GM18511 (cell line): Measurements from ENCODE around the gene TBXT.
"Not testable (repeated sequence)": the region's sequence is repeated elsewhere in the genome, so short reads cannot be mapped to it uniquely, and the experiment has no call there.

ENCODE experiments used
- ATAC-seq: cut with Tn5 transposase; IDR thresholded peaks from one replicate; pipeline ENCODE4 v1.9.1; 2021; ENCODE audit warnings: mild to moderate bottlenecking, moderate library complexity; ENCODE audit not compliant: unreplicated experiment

TBXT gene

GRCh38 chr6:166172546-166172945 is 4.9 kb upstream of the TBXT start:
- ATAC-seq = no peak

GRCh38 chr6:166169549-166170421 is 2.1 kb upstream of the TBXT start:
- no peak for ATAC-seq

- peak; percentile 4 for ATAC-seq
Observed at GRCh38 chr6:166168616-166169548, 1.2 kb upstream of the TBXT start.

GRCh38 chr6:166167258-166167731 is 356 bp downstream of the TBXT start:
- ATAC-seq = peak; percentile 1

GRCh38 chr6:166166314-166167257 is 1.1 kb downstream of the TBXT start:
- ATAC-seq = no peak

DNA sequence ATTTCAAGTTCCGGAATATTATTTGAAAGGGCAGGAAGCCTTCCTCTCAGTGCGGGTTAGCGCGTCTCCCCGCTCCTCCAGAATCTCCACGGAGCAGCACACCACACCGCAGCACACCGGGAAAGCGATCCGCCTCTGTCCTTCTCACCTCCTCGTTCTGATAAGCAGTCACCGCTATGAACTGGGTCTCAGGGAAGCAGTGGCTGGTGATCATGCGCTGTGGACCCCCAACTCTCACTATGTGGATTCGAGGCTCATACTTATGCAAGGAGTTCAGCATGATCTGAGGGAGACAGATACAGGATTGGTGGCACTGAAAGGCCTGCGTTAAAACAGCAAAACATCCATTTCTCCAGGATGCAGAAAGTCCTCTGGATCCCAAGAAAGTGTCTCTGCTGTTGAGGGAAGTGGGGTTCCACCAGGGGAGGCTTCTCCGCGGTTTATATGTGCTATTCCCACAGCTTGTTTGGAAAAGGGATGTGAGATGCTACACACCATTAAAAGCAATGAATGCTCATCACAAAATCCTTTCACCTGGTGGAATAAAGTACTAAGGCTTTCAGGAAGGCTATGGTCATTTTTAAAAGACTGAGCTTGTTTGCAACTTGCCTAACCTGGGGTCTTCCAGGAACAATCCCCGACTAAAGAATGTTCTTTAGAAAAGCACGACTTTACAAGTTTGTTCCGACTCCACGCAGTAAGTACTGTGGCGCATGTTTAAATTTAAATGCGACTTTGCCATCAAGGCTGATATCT is 1.9 kb downstream of the TBXT start:
- no peak for ATAC-seq

GRCh38 chr6:166162599-166163342 is 4.9 kb downstream of the TBXT start:
- peak; percentile 83 for ATAC-seq

GRCh38 chr6:166157930-166158617 is 9.6 kb downstream of the TBXT start:
- ATAC-seq = no peak

DNA sequence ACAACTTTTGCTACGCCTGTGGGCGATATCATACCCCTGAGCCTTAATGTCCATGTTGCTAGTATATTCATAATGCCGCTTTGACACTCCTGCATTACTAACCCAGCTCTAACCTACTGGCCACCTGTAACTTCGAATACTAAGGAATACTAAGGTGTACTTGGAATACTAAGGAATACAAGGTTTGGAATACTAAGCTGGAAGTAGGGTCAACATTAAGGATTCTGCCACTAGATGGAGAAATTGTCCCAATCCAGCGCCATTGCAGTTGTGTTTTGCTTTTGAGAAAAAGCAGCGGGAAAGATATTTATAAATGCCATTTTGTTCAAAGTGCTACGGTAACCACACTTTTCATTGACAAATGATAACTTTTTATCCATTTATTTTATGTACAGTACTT is 10.7 kb downstream of the TBXT start:
- no peak for ATAC-seq

GRCh38 chr6:166153966-166154365 is 13.7 kb downstream of the TBXT start:
- ATAC-seq = no peak

DNA sequence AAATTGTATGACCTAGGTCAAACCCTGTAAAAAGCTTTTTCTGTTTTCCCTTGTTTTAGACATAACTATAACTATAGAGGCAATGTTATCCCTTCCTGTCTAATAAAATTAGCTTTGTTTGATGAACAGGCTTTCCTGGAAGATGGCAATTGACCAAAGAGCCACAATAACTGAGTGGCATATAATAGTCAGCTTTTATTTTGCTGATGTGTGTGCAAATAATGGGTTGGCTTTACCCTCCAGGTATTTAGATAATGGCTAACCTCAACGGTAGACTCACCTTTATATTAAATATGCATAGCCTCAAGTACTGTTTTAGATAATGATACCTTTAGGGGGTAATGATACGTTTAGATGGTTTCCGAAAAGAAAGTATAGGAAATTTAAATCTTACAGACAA is 15.0 kb downstream of the TBXT start:
- ATAC-seq = no peak

DNA sequence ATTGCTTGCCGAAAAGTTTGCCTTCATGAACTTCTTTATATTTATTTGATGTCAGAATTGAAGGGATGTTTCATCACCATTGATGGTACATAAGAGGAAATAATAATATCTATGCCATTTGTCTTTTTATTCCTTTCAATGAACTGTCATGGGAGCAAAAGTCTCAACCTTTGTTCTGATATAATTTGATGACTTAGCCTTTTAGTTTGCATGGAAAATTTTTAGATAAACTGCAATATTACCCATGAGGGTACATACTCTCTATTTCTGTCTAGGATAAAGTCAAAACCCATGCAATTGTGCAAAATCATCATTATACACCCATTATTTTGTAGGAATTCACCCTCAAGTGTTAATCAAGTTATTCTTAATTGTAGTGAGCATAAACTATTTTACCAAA is 15.9 kb downstream of the TBXT start:
- ATAC-seq = no peak

DNA sequence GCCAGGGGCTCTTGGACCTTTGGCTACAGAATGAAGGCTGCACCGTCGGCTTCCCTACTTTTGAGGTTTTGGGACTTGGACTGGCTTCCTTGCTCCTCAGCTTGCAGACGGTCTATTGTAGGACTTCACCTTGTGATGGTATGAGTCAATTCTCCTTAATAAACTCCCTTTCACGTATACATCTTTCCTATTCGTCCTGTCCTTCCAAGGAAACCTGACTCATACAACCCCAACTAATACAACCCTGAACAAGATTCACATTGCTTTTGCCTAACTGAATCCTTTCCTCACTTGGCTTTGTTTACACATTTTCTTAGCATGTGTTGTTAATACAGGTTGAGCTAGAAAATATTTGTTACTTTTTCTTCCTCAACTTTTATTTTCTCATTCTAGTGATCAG is 21.9 kb downstream of the TBXT start:
- no peak for ATAC-seq

GRCh38 chr6:166143011-166143410 is 24.6 kb downstream of the TBXT start:
- ATAC-seq = no peak

DNA sequence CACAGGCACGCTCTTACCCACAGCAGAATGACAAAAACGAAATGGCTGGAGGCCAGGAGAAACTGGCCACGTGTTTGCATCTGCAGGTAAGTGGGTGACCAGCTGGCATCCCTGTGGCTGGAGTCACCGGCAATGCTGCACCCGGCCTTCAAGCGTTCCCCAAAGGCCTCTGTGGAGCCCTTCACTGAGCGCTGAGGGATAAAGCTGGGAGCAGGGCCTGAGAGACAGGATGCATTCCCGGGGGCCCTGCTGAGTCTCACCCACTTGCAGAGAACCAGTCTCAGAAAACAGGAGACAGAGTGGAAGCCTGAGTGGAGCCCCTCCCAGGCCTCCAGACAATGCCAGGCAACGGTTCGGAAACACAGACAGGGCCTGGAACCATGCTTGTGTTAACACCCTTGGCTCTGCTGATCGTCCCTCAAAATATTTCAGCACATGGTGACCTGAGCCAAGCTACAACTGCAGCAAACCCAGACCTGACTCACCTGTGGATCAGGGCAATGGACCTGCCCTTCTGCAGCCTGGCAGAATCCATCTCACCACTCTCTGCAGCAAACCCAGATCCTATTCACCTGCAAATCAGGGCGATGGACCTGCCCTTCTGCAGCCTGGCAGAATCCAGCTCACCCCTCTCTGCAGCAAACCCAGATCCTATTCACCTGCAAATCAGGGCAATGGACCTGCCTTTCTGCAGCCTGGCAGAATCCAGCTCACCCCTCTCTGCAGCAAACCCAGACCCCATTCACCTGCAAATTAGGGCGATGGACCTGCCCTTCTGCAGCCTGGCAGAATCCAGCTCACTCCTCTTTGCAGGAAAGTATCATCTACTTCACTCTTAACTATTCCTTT is 39.8 kb downstream of the TBXT start:
- no peak for ATAC-seq

DNA sequence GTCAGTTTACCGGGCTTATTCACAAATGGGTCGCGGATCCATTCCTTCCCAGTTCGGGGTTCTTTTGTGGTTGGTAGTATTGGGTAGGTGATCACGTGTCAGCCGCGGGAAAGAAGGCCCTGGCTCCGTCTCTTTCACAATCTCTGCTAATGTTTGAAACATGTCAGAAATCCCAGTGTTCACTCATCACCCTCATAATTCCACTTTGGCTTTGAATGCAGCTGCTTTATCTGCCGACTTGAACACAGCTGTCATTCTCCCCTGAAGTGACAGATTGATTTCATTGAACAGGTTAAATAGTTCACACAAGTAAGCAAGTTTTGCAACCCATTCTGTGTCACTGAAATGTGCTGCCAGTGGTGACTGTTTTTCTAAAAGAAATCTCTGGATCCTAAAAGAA is 44.5 kb downstream of the TBXT start:
- not testable (repeated sequence) for ATAC-seq

DNA sequence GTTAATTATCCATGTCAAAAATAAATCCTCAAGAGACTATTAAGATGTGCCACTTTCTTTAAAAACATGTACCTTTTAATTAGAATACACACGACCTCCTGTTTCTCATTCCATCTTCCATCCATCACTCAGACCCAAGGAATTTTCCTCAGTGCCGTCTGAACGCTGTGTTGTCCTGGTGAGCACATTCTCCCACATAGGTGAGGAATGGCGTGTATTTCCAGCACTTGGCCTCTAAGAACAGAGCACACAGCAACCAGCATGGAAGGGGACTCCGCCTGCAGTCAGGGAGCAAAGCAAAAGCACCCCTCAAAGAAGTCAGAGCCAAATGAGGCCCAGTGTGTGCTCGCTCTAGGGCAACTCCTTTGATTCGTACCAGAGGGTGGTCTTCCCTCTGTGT is 45.9 kb downstream of the TBXT start:
- no peak for ATAC-seq
